HEK293 (cell line): ENCODE data around the gene MRPL30.

ENCODE experiments used
- KLF8 ChIP-seq: fragments of 450-650 bp; formaldehyde crosslinking; IDR thresholded peaks from 2 replicates; pipeline ENCODE4 v1.5.1; 2016; ENCODE audit warnings: missing biosample characterization, missing genetic modification characterization
- KLF9 ChIP-seq: fragments of 450-650 bp; formaldehyde crosslinking; IDR thresholded peaks from 2 replicates; pipeline ENCODE4 v1.5.1; 2016; ENCODE audit warnings: missing biosample characterization, missing genetic modification characterization, low read depth
- RBAK ChIP-seq: fragments of 450-650 bp; formaldehyde crosslinking; IDR thresholded peaks from 2 replicates; pipeline ENCODE4 v1.5.1; 2016; ENCODE audit warnings: missing biosample characterization, missing genetic modification characterization
- REPIN1 ChIP-seq: fragments of 450-650 bp; formaldehyde crosslinking; IDR thresholded peaks from 2 replicates; pipeline ENCODE4 v1.5.1; 2017; ENCODE audit warnings: missing biosample characterization, missing genetic modification characterization, low read depth
- SCRT2 ChIP-seq: fragments of 450-650 bp; formaldehyde crosslinking; IDR thresholded peaks from 2 replicates; pipeline ENCODE4 v1.5.1; 2016; ENCODE audit warnings: missing biosample characterization, missing genetic modification characterization
- SP2 ChIP-seq: fragments of 450-650 bp; formaldehyde crosslinking; IDR thresholded peaks from 2 replicates; pipeline ENCODE4 v1.5.1; 2016; ENCODE audit warnings: missing biosample characterization, missing genetic modification characterization
- ZBTB1 ChIP-seq: fragments of 450-650 bp; formaldehyde crosslinking; IDR thresholded peaks from 2 replicates; pipeline ENCODE4 v1.5.1; 2016; ENCODE audit warnings: missing biosample characterization, missing genetic modification characterization
- ZBTB17 ChIP-seq: fragments of 450-650 bp; formaldehyde crosslinking; IDR thresholded peaks from 2 replicates; pipeline ENCODE4 v1.5.1; 2016; ENCODE audit warnings: missing biosample characterization, missing genetic modification characterization
- ZIC2 ChIP-seq: fragments of 450-650 bp; formaldehyde crosslinking; IDR thresholded peaks from 2 replicates; pipeline ENCODE4 v1.5.1; 2016; ENCODE audit warnings: missing biosample characterization, missing genetic modification characterization
- ZNF23 ChIP-seq: fragments of 450-650 bp; formaldehyde crosslinking; IDR thresholded peaks from 2 replicates; pipeline ENCODE4 v1.5.1; 2016; ENCODE audit warnings: missing biosample characterization, missing genetic modification characterization, borderline replicate concordance
- ZNF274 ChIP-seq, 2 experiments: fragments of 200-500 bp in 1 of 2; fragments of 450-650 bp in 1 of 2; sonication (Bioruptor generic) in 1 of 2; formaldehyde crosslinking in 1 of 2; IDR thresholded peaks; 2 replicates each; pipeline versions ENCODE4 v1.5.1 to v1.6.1; 2014 to 2016; ENCODE audit warnings: borderline replicate concordance in 1 of 2, inconsistent platforms in 1 of 2, low read length in 1 of 2, missing biosample characterization in 1 of 2, missing genetic modification characterization in 1 of 2
- ZNF335 ChIP-seq: fragments of 450-650 bp; formaldehyde crosslinking; conservative IDR thresholded peaks from 2 replicates; pipeline ENCODE4 v1.5.1; 2016; ENCODE audit warnings: missing biosample characterization, missing genetic modification characterization
- ZNF416 ChIP-seq: fragments of 450-650 bp; formaldehyde crosslinking; IDR thresholded peaks from 2 replicates; pipeline ENCODE4 v1.5.1; 2016; ENCODE audit warnings: missing biosample characterization, missing genetic modification characterization
- ZNF510 ChIP-seq: fragments of 450-650 bp; formaldehyde crosslinking; IDR thresholded peaks from 2 replicates; pipeline ENCODE4 v1.5.1; 2018; ENCODE audit warnings: mild to moderate bottlenecking, missing genetic modification characterization, missing biosample characterization; ENCODE audit not compliant: insufficient replicate concordance
- ZNF521 ChIP-seq: fragments of 450-650 bp; formaldehyde crosslinking; IDR thresholded peaks from 2 replicates; pipeline ENCODE4 v1.5.1; 2017; ENCODE audit warnings: missing biosample characterization, mild to moderate bottlenecking, missing genetic modification characterization
- ZNF561 ChIP-seq: fragments of 450-650 bp; IDR thresholded peaks from 2 replicates; pipeline ENCODE4 v1.5.1; 2018; ENCODE audit warnings: missing biosample characterization, missing genetic modification characterization, borderline replicate concordance
- ZNF777 ChIP-seq: fragments of 450-650 bp; formaldehyde crosslinking; IDR thresholded peaks from 2 replicates; pipeline ENCODE4 v1.5.1; 2017; ENCODE audit warnings: missing biosample characterization, missing genetic modification characterization, borderline replicate concordance
- TF ChIP-seq, protein P1 (sequence below): fragments of 450-650 bp; formaldehyde crosslinking; IDR thresholded peaks from 2 replicates; pipeline ENCODE4 v1.5.1; 2016; ENCODE audit warnings: missing biosample characterization, missing genetic modification characterization
- TF ChIP-seq, protein P2 (sequence below): fragments of 450-650 bp; IDR thresholded peaks from 2 replicates; pipeline ENCODE4 v1.5.1; 2018; ENCODE audit warnings: missing biosample characterization, mild to moderate bottlenecking, missing genetic modification characterization
- TF ChIP-seq, protein P3 (sequence below): fragments of 450-650 bp; formaldehyde crosslinking; IDR thresholded peaks from 2 replicates; pipeline ENCODE4 v1.5.1; 2016; ENCODE audit warnings: missing biosample characterization, missing genetic modification characterization
- TF ChIP-seq, protein P4 (sequence below): fragments of 450-650 bp; formaldehyde crosslinking; IDR thresholded peaks from 2 replicates; pipeline ENCODE4 v1.5.1; 2016; ENCODE audit warnings: missing biosample characterization, missing genetic modification characterization
- TF ChIP-seq, protein P5 (sequence below): fragments of 450-650 bp; formaldehyde crosslinking; IDR thresholded peaks from 2 replicates; pipeline ENCODE4 v1.5.1; 2016; ENCODE audit warnings: missing biosample characterization, missing genetic modification characterization
- TF ChIP-seq, protein P6 (sequence below): fragments of 450-650 bp; formaldehyde crosslinking; IDR thresholded peaks from 2 replicates; pipeline ENCODE4 v1.5.1; 2017; ENCODE audit warnings: missing biosample characterization, missing genetic modification characterization

MRPL30 gene

DNA sequence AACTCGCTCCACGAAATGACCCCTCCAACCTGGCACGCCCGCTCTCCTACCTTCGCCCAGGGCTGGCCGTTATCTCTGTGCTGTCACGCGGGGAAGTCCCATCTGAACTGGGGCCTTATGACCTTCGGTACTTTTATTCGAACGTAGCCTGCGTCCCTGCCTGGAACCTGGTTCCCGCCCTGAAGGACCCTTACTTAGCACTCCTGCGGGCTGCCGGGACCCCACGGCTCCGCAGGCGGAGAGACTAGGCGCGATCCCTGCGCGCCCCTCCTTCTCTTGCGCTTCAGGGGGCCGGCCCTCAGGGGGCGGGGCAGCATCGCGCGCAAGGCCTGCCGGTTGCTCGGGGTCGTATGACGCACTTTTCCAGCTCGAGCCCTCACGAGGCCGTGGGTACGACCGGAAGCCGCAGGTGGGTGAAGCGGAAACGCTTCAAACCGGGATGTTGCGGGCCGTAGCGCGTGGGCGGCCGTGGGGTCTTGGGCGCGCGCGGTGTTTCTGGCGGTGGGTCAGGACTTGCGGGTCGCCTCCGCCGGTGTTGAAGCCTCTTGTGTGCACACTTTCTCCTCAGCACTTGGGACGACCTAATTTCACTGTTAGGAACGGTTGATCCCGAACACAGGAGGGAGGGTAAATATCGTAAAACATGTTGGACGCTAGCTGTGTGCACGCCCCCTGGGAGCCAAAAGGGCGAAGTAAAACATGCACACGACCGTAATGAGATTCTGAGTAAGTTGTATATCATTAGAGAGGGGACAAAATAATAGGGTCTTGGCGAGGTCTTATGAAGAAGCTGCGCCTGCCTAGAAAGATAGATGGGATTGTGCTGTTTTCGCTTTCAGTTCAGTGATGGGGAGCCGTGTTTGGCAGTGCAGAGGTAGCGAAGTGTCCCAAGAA lies 26.1 kb upstream of the MRPL30 start, which contains the start of the genes LIPT1 and TSGA10 (continued):
- TF ChIP-seq, protein P1, sequence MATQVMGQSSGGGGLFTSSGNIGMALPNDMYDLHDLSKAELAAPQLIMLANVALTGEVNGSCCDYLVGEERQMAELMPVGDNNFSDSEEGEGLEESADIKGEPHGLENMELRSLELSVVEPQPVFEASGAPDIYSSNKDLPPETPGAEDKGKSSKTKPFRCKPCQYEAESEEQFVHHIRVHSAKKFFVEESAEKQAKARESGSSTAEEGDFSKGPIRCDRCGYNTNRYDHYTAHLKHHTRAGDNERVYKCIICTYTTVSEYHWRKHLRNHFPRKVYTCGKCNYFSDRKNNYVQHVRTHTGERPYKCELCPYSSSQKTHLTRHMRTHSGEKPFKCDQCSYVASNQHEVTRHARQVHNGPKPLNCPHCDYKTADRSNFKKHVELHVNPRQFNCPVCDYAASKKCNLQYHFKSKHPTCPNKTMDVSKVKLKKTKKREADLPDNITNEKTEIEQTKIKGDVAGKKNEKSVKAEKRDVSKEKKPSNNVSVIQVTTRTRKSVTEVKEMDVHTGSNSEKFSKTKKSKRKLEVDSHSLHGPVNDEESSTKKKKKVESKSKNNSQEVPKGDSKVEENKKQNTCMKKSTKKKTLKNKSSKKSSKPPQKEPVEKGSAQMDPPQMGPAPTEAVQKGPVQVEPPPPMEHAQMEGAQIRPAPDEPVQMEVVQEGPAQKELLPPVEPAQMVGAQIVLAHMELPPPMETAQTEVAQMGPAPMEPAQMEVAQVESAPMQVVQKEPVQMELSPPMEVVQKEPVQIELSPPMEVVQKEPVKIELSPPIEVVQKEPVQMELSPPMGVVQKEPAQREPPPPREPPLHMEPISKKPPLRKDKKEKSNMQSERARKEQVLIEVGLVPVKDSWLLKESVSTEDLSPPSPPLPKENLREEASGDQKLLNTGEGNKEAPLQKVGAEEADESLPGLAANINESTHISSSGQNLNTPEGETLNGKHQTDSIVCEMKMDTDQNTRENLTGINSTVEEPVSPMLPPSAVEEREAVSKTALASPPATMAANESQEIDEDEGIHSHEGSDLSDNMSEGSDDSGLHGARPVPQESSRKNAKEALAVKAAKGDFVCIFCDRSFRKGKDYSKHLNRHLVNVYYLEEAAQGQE (tag by site-specific recombination), result no peak
- TF ChIP-seq ZNF777, result no peak
- TF ChIP-seq KLF8, result no peak; the same call in 1 of the 2 replicates
- peak; percentile 91 for TF ChIP-seq ZNF335 (tag by site-specific recombination)
- TF ChIP-seq ZBTB17 (tag by site-specific recombination), result peak; percentile 67; the same call in 1 of the 2 replicates
- TF ChIP-seq ZNF521 (tag by site-specific recombination), result no peak
- TF ChIP-seq, protein P2, sequence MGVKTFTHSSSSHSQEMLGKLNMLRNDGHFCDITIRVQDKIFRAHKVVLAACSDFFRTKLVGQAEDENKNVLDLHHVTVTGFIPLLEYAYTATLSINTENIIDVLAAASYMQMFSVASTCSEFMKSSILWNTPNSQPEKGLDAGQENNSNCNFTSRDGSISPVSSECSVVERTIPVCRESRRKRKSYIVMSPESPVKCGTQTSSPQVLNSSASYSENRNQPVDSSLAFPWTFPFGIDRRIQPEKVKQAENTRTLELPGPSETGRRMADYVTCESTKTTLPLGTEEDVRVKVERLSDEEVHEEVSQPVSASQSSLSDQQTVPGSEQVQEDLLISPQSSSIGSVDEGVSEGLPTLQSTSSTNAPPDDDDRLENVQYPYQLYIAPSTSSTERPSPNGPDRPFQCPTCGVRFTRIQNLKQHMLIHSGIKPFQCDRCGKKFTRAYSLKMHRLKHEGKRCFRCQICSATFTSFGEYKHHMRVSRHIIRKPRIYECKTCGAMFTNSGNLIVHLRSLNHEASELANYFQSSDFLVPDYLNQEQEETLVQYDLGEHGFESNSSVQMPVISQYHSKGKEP (tag by site-specific recombination), result 0 out of 2 replicates have a peak, but pooled peaks have one; percentile 20
- TF ChIP-seq ZNF416 (tag by site-specific recombination), result no peak
- no peak for TF ChIP-seq REPIN1 (tag by site-specific recombination)
- peak; percentile 97 for TF ChIP-seq SCRT2 (tag by site-specific recombination)
- TF ChIP-seq, protein P3, sequence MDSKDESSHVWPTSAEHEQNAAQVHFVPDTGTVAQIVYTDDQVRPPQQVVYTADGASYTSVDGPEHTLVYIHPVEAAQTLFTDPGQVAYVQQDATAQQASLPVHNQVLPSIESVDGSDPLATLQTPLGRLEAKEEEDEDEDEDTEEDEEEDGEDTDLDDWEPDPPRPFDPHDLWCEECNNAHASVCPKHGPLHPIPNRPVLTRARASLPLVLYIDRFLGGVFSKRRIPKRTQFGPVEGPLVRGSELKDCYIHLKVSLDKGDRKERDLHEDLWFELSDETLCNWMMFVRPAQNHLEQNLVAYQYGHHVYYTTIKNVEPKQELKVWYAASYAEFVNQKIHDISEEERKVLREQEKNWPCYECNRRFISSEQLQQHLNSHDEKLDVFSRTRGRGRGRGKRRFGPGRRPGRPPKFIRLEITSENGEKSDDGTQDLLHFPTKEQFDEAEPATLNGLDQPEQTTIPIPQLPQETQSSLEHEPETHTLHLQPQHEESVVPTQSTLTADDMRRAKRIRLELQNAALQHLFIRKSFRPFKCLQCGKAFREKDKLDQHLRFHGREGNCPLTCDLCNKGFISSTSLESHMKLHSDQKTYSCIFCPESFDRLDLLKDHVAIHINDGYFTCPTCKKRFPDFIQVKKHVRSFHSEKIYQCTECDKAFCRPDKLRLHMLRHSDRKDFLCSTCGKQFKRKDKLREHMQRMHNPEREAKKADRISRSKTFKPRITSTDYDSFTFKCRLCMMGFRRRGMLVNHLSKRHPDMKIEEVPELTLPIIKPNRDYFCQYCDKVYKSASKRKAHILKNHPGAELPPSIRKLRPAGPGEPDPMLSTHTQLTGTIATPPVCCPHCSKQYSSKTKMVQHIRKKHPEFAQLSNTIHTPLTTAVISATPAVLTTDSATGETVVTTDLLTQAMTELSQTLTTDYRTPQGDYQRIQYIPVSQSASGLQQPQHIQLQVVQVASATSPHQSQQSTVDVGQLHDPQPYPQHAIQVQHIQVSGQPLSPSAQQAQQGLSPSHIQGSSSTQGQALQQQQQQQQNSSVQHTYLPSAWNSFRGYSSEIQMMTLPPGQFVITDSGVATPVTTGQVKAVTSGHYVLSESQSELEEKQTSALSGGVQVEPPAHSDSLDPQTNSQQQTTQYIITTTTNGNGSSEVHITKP (tag by site-specific recombination), result peak; percentile 89
- TF ChIP-seq, protein P4, sequence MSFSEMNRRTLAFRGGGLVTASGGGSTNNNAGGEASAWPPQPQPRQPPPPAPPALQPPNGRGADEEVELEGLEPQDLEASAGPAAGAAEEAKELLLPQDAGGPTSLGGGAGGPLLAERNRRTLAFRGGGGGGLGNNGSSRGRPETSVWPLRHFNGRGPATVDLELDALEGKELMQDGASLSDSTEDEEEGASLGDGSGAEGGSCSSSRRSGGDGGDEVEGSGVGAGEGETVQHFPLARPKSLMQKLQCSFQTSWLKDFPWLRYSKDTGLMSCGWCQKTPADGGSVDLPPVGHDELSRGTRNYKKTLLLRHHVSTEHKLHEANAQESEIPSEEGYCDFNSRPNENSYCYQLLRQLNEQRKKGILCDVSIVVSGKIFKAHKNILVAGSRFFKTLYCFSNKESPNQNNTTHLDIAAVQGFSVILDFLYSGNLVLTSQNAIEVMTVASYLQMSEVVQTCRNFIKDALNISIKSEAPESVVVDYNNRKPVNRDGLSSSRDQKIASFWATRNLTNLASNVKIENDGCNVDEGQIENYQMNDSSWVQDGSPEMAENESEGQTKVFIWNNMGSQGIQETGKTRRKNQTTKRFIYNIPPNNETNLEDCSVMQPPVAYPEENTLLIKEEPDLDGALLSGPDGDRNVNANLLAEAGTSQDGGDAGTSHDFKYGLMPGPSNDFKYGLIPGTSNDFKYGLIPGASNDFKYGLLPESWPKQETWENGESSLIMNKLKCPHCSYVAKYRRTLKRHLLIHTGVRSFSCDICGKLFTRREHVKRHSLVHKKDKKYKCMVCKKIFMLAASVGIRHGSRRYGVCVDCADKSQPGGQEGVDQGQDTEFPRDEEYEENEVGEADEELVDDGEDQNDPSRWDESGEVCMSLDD (tag by site-specific recombination), result peak; percentile 57; the same call in 1 of the 2 replicates
- TF ChIP-seq ZBTB1 (tag by site-specific recombination), result no peak
- peak; percentile 86 for TF ChIP-seq ZNF561
- no peak for TF ChIP-seq RBAK (tag by site-specific recombination)
- TF ChIP-seq KLF9 (tag by site-specific recombination), result peak; percentile 91
- TF ChIP-seq, protein P5, sequence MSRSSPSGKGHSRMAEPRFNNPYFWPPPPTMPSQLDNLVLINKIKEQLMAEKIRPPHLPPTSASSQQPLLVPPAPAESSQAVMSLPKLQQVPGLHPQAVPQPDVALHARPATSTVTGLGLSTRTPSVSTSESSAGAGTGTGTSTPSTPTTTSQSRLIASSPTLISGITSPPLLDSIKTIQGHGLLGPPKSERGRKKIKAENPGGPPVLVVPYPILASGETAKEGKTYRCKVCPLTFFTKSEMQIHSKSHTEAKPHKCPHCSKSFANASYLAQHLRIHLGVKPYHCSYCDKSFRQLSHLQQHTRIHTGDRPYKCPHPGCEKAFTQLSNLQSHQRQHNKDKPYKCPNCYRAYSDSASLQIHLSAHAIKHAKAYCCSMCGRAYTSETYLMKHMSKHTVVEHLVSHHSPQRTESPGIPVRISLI (tag by site-specific recombination), result no peak
- TF ChIP-seq SP2, result peak; percentile 90
- no peak for TF ChIP-seq ZNF274 (IDR thresholded peaks at IDR 0.05; ENCODE audit: low read length)
- no peak for TF ChIP-seq ZNF274 (tag by site-specific recombination; IDR thresholded peaks at IDR 0.05; ENCODE audit: borderline replicate concordance)
- peak; percentile 78 for TF ChIP-seq ZIC2
- TF ChIP-seq, protein P6, sequence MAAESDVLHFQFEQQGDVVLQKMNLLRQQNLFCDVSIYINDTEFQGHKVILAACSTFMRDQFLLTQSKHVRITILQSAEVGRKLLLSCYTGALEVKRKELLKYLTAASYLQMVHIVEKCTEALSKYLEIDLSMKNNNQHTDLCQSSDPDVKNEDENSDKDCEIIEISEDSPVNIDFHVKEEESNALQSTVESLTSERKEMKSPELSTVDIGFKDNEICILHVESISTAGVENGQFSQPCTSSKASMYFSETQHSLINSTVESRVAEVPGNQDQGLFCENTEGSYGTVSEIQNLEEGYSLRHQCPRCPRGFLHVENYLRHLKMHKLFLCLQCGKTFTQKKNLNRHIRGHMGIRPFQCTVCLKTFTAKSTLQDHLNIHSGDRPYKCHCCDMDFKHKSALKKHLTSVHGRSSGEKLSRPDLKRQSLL, result no peak
- no peak for TF ChIP-seq ZNF23 (tag by site-specific recombination)
- no peak for TF ChIP-seq ZNF510 (tag by site-specific recombination)
